Stimulated activated effector memory CD8-positive, alpha-beta T cell treated with anti-CD3 and anti-CD28 coated beads, Interleukin-12 subunit alpha, Interleukin-12 subunit beta, amount 100 ng/mL, for 72 hours (primary cell): ENCODE data around the gene RGS6.

Experiments used
- ATAC-seq: fragments of 150-1000 bp; cut with Tn5 transposase; 2 replicates; pipeline ENCODE4 v1.10.0; 2021
- DNase-seq, 2 donors: peaks; one replicate each; pipeline ENCODE4 v3.0.0; 2021 to 2022; ENCODE audit warnings: low spot score in 2 of 2
- H3K27ac Mint-ChIP-seq: one replicate; pipeline ENCODE4 v1.8.0; 2022; ENCODE audit warnings: mild to moderate bottlenecking, mixed read lengths
- H3K36me3 Mint-ChIP-seq: one replicate; pipeline ENCODE4 v1.8.0; 2022; ENCODE audit warnings: mild to moderate bottlenecking, mixed read lengths
- H3K4me1 Mint-ChIP-seq: one replicate; pipeline ENCODE4 v1.8.0; 2022; ENCODE audit warnings: mixed read lengths
- H3K4me3 Mint-ChIP-seq: one replicate; pipeline ENCODE4 v1.8.0; 2022; ENCODE audit warnings: mild to moderate bottlenecking, mixed read lengths
- H3K9me3 Mint-ChIP-seq: one replicate; pipeline ENCODE4 v1.8.0; 2022; ENCODE audit warnings: mixed read lengths

RGS6 gene

DNA sequence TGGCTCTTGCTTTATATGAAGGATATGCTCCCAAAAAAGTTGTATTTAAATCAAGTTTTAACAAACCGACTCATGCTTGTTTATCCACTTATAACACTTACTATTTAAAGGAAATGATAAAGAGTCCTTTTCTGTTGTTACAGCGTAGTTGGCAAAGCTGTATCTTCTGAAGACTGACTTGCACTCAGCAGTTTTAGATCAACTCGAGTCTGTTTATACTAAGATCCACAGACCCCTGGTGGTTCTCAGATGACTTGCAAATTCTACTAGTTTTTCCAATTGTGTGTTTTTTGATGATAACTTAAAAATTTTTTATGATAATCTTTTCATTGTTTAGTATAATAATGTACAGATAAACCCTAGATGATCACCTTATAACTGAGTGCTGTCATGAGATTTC lies 475.8 kb downstream of the RGS6 start:
- no peak for ATAC-seq
- Mint-ChIP-seq H3K4me3 (no peak overlapping the region), H3K4me1 (no peaks in the 10 kb centered on the region), H3K27ac (no peak overlapping the region), H3K36me3 (no peaks in the 10 kb centered on the region), H3K9me3 (no peaks in the 10 kb centered on the region)
- no peak for DNase-seq

DNA sequence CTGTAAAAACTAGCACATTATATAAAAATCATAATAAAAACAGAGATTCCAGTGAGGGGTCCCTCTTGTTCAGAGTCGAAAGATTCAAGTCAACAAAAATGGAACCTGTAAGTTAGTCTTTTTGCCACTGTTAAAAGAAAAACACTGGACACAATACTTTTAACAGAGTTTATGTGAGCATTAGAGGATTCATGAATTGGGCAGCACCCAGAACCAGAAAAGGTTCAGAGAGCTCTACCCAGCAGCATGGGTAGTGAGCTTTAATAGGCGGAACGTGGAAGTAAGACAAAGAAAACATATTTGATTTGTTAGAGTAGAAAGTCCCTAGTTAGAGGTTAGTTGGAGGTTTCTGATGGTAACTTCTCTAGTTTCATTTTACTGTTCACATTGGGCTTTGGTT lies 476.8 kb downstream of the RGS6 start:
- DNase-seq (no peak), ATAC-seq (no peak)
- Mint-ChIP-seq H3K4me3 (no peak overlapping the region), H3K4me1 (no peaks in the 10 kb centered on the region), H3K9me3 (no peaks in the 10 kb centered on the region), H3K27ac (no peak overlapping the region), H3K36me3 (no peaks in the 10 kb centered on the region)

GRCh38 chr14:72416081-72416849 lies 484.0 kb downstream of the RGS6 start:
- Mint-ChIP-seq H3K36me3 (no peaks in the 10 kb centered on the region), H3K4me3 (no peak overlapping the region), H3K27ac (no peak overlapping the region), H3K4me1 (peaks cover 6% of the 10 kb centered on the region), H3K9me3 (no peaks in the 10 kb centered on the region)
- DNase-seq (no peak), ATAC-seq (no peak)

- no peaks in the 10 kb centered on the region for H3K36me3 Mint-ChIP-seq
- peaks cover 6% of the 10 kb centered on the region for H3K4me1 Mint-ChIP-seq
- no peak overlapping the region for H3K4me3 Mint-ChIP-seq
- H3K27ac Mint-ChIP-seq = no peak overlapping the region
- H3K9me3 Mint-ChIP-seq = no peaks in the 10 kb centered on the region
- ATAC-seq (peak; percentile 28), DNase-seq (no peak)
Measured at GRCh38 chr14:72416892-72417291, 484.7 kb downstream of the RGS6 start.

DNA sequence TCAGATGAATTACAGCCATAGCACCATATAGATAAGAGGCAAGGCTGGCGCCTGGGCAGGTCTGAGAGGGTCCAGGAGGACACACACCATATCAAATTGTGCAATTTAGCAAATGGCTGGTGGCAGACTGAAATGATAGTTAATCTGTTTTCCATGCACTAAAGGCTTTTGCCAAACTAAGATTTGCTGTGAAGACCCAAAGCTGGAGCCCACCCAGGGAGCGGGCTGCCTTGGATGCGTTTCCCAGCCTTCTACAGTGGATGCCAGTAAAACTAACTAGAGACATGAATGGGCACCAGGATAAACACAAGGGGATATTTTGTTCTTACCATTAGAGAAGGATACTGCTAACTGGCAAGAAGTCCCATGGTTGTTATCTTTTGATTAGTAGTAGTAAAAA lies 486.6 kb downstream of the RGS6 start:
- H3K27ac Mint-ChIP-seq = no peak overlapping the region
- no peak overlapping the region for H3K4me3 Mint-ChIP-seq
- DNase-seq (no peak), ATAC-seq (no peak)
- H3K9me3 Mint-ChIP-seq = no peaks in the 10 kb centered on the region
- H3K36me3 Mint-ChIP-seq = no peaks in the 10 kb centered on the region
- H3K4me1 Mint-ChIP-seq = peaks cover 11% of the 10 kb centered on the region

GRCh38 chr14:72419226-72419775 lies 487.1 kb downstream of the RGS6 start:
- ATAC-seq (no peak), DNase-seq (no peak)
- Mint-ChIP-seq H3K9me3 (no peaks in the 10 kb centered on the region), H3K36me3 (no peaks in the 10 kb centered on the region), H3K4me1 (peaks cover 11% of the 10 kb centered on the region), H3K4me3 (no peak overlapping the region), H3K27ac (no peak overlapping the region)

- Mint-ChIP-seq H3K27ac (no peak overlapping the region), H3K9me3 (no peaks in the 10 kb centered on the region), H3K4me1 (peaks cover 11% of the 10 kb centered on the region), H3K36me3 (no peaks in the 10 kb centered on the region), H3K4me3 (no peak overlapping the region)
- peak; percentile 84 to 93 for DNase-seq
- peak; percentile 37 for ATAC-seq
Measured at GRCh38 chr14:72420749-72421474, 488.7 kb downstream of the RGS6 start.

GRCh38 chr14:72423957-72424356 lies 491.7 kb downstream of the RGS6 start:
- no peak overlapping the region for H3K4me3 Mint-ChIP-seq
- peaks cover 11% of the 10 kb centered on the region for H3K4me1 Mint-ChIP-seq
- DNase-seq (no peak), ATAC-seq (no peak)
- no peak overlapping the region for H3K27ac Mint-ChIP-seq
- peaks cover 6% of the 10 kb centered on the region for H3K9me3 Mint-ChIP-seq
- H3K36me3 Mint-ChIP-seq = no peaks in the 10 kb centered on the region

GRCh38 chr14:72430457-72430856 lies 498.2 kb downstream of the RGS6 start:
- ATAC-seq = no peak
- Mint-ChIP-seq H3K36me3 (no peaks in the 10 kb centered on the region), H3K4me1 (no peaks in the 10 kb centered on the region), H3K27ac (no peak overlapping the region), H3K4me3 (no peak overlapping the region), H3K9me3 (peaks cover 11% of the 10 kb centered on the region)
- DNase-seq = no peak

DNA sequence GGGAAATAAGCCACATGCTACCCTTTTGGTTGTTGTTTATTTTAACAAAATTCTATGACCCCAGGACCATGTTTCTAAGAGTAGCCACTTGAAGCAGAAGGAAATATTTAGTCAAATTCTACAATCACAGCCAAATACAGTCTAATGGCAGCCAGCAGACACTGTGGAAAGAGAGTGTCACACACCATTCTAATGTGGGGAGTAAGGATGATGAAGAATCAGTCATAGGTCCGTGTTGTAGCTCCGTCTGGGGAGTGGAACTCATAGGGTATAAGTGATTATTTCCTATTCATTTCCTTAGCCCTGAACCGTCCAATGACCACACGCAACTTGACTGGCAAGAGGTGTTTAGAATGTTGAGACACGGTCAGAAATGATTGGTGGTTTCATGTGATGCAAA lies 500.5 kb downstream of the RGS6 start:
- H3K9me3 Mint-ChIP-seq = peaks cover 7% of the 10 kb centered on the region
- H3K4me1 Mint-ChIP-seq = peaks cover 3% of the 10 kb centered on the region
- H3K36me3 Mint-ChIP-seq = no peaks in the 10 kb centered on the region
- ATAC-seq (peak; percentile 44), DNase-seq (no peak)
- H3K27ac Mint-ChIP-seq = no peak overlapping the region
- no peak overlapping the region for H3K4me3 Mint-ChIP-seq

DNA sequence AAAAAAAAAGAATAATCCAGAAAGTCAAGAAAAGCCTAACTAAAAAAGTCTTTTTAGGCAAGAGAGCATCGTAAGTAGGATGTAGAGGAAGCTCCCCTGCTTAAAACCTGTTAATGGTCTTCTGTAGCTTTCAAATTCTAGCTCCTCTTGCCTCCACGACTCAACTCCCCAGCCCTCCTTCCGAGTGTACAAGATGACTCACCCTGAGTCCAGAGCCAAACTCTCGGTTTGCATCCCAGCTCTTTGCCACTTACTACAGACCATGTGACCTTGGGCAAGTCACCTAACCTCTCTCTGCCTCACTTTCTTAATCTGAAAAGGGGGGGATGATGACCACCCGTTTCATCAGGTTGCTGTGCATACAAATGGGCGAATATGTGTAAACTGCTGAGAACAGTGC lies 501.3 kb downstream of the RGS6 start:
- H3K4me3 Mint-ChIP-seq = no peak overlapping the region
- peaks cover 11% of the 10 kb centered on the region for H3K4me1 Mint-ChIP-seq
- H3K27ac Mint-ChIP-seq = no peak overlapping the region
- H3K9me3 Mint-ChIP-seq = peaks cover 5% of the 10 kb centered on the region
- DNase-seq = no peak
- no peaks in the 10 kb centered on the region for H3K36me3 Mint-ChIP-seq
- ATAC-seq = no peak

DNA sequence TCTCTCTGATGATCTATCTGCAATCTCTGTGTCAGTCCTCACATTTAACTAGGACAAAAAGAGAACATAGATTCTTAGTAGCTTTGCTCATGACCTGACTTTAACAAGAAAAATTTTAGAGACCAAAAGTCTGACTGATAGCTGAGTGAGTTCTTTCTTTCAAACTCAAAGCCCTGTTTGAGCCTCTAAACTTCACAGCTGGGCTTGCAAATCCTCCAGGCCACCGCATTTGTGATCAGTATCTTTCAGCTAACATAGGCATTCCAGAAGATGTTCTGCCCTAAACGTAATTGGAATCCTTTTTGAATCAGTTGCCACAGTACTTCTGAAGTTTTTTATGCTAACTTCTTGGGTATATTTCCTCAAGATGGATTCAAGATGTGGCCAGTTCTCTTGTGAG lies 502.6 kb downstream of the RGS6 start:
- ATAC-seq (no peak), DNase-seq (no peak)
- H3K9me3 Mint-ChIP-seq = peaks cover 4% of the 10 kb centered on the region
- H3K36me3 Mint-ChIP-seq = no peaks in the 10 kb centered on the region
- H3K4me3 Mint-ChIP-seq = no peak overlapping the region
- peaks cover 24% of the 10 kb centered on the region for H3K4me1 Mint-ChIP-seq
- H3K27ac Mint-ChIP-seq = peak overlapping the region; percentile 58

DNA sequence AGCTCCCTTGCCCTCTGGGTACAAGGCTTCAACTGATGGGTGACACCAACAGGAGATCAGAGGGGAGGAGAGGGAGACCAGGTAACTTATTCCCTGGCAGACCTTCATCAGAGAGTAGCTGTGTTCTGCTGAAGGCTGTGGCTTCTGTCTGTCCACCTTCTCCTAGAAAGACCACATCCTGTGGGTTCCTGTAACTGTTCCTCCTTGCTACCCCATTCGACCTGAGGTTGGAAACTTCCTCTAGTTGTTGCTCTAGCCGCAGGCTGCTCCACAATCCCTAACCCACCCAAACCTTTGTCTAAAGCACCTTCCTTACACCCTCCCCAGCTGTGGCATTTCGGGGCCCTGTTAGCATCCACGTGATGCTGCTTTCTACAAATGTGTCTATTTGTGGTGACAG lies 507.5 kb downstream of the RGS6 start:
- no peaks in the 10 kb centered on the region for H3K36me3 Mint-ChIP-seq
- H3K27ac Mint-ChIP-seq = peak overlapping the region; percentile 58
- peak overlapping the region; percentile 50 for H3K4me3 Mint-ChIP-seq
- no peaks in the 10 kb centered on the region for H3K9me3 Mint-ChIP-seq
- DNase-seq = peak; percentile 17 to 60
- ATAC-seq = peak; percentile 68
- H3K4me1 Mint-ChIP-seq = peaks cover 67% of the 10 kb centered on the region

DNA sequence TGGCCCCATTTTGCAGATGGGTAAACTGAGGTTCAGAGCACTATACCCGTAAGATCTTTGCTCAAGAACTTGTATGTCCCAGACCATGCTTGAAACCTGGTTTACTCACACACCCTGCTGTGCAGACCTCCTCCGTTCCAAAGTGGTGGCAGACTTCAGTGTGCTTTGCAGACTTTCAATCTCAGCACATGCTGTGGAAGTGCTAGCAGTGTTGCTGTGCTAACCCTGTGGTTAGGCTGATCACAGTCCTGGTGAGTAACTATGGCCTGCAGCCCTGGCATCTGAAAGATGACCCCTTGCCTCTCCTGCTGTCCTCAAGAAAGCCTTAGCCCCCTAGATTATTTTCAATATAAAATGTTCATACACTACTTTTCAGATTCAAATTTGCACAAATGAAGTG lies 511.0 kb downstream of the RGS6 start:
- Mint-ChIP-seq H3K4me1 (peaks cover 66% of the 10 kb centered on the region), H3K36me3 (no peaks in the 10 kb centered on the region), H3K27ac (peak overlapping the region; percentile 50), H3K4me3 (peak overlapping the region; percentile 46), H3K9me3 (no peaks in the 10 kb centered on the region)
- ATAC-seq (peak; percentile 19), DNase-seq (no peak)

GRCh38 chr14:72443991-72444441 lies 511.8 kb downstream of the RGS6 start:
- peak overlapping the region; percentile 50 for H3K27ac Mint-ChIP-seq
- peak; percentile 85 for ATAC-seq
- peaks cover 58% of the 10 kb centered on the region for H3K4me1 Mint-ChIP-seq
- no peaks in the 10 kb centered on the region for H3K36me3 Mint-ChIP-seq
- H3K9me3 Mint-ChIP-seq = no peaks in the 10 kb centered on the region
- peak in 1 of 2 donors; percentile 56 for DNase-seq
- peak overlapping the region; percentile 46 for H3K4me3 Mint-ChIP-seq

GRCh38 chr14:72444701-72445100 lies 512.5 kb downstream of the RGS6 start:
- ATAC-seq = no peak
- Mint-ChIP-seq H3K4me1 (peaks cover 52% of the 10 kb centered on the region), H3K36me3 (no peaks in the 10 kb centered on the region), H3K9me3 (no peaks in the 10 kb centered on the region), H3K4me3 (peak overlapping the region; percentile 46), H3K27ac (no peak overlapping the region)
- no peak for DNase-seq
